22Rv1 (cell line): ENCODE measurements around the gene GPC4.

Source experiments
- CTCF ChIP-seq: fragments of 450-650 bp; IDR thresholded peaks from 2 replicates; pipeline ENCODE4 v1.5.1; 2017; ENCODE audit warnings: mild to moderate bottlenecking
- ZFX ChIP-seq: fragments of 450-650 bp; IDR thresholded peaks from 2 replicates; pipeline ENCODE4 v1.6.1; 2017; ENCODE audit warnings: antibody characterized with exemption, borderline replicate concordance

GRCh38 chrX:133323431-133323830, 91.9 kb downstream of the GPC4 start:
- TF ChIP-seq CTCF: no peak
- no peak for TF ChIP-seq ZFX
